ENCODE data around the gene PRR19.

The PRR19 gene

GRCh38 chr19:42271861-42272534 lies 29.9 kb upstream of the PRR19 start:
- no peak for DNase-seq

- DNase-seq = no peak
These were observed 29.4 kb upstream of the PRR19 start for GRCh38 chr19:42272535-42272897.

- DNase-seq = no peak
These were observed 28.9 kb upstream of the PRR19 start for GRCh38 chr19:42272989-42273406.

- DNase-seq = no peak
These were observed 28.4 kb upstream of the PRR19 start for GRCh38 chr19:42273407-42274064.

- no peak for DNase-seq
These were observed 27.8 kb upstream of the PRR19 start for GRCh38 chr19:42274065-42274682.

GRCh38 chr19:42275103-42275502 lies 26.8 kb upstream of the PRR19 start:
- DNase-seq = no peak

GRCh38 chr19:42275517-42275916 lies 26.4 kb upstream of the PRR19 start:
- no peak for DNase-seq

GRCh38 chr19:42276284-42276683 lies 25.6 kb upstream of the PRR19 start:
- no peak for DNase-seq

- no peak for DNase-seq
These were observed 25.1 kb upstream of the PRR19 start for GRCh38 chr19:42276821-42277220.

GRCh38 chr19:42277821-42278451 lies 24.0 kb upstream of the PRR19 start:
- DNase-seq = no peak

GRCh38 chr19:42278452-42279154 lies 23.3 kb upstream of the PRR19 start:
- DNase-seq = no peak

- DNase-seq = no peak
These were observed 22.6 kb upstream of the PRR19 start for GRCh38 chr19:42279155-42279901.

- DNase-seq = peak; percentile 63
These were observed 21.8 kb upstream of the PRR19 start for GRCh38 chr19:42279902-42280814.

GRCh38 chr19:42280815-42281145 lies 21.2 kb upstream of the PRR19 start:
- no peak for DNase-seq

GRCh38 chr19:42281146-42281826 lies 20.6 kb upstream of the PRR19 start:
- DNase-seq = no peak

GRCh38 chr19:42281827-42282762 lies 19.8 kb upstream of the PRR19 start:
- no peak for DNase-seq

GRCh38 chr19:42282819-42283187 lies 19.1 kb upstream of the PRR19 start:
- DNase-seq = no peak

- peak; percentile 87 for DNase-seq
These were observed 18.5 kb upstream of the PRR19 start for GRCh38 chr19:42283188-42284065.

GRCh38 chr19:42284066-42284501 lies 17.8 kb upstream of the PRR19 start:
- DNase-seq = no peak

Data from amniotic stem cell (primary cell).